Astrocyte (in vitro differentiated cells and primary cell): ENCODE measurements around the gene STRN4. TPM values are rescaled to one million over a fixed set of nuclear protein-coding genes. Genes with fewer than 3 reads are reported as not detected.
A peak's percentile ranks its signal among the peaks of the same experiment; 100 is the strongest.

Experiments used
- DNase-seq: peaks from one replicate; pipeline ENCODE4 v3.0.0-alpha.2; 2010; ENCODE audit warnings: low read depth
- FAIRE-seq: peaks from 2 replicates; lab custom pipeline; 2011; peaks lifted over from hg19 to GRCh38; lab: Jason Lieb, UNC
- H2AFZ ChIP-seq: 2 replicates; pipeline ENCODE4 v1.6.0; 2012; ENCODE audit warnings: low read depth, low read length, inconsistent platforms
- H3K27ac ChIP-seq: 2 replicates; pipeline ENCODE4 v1.5.1; 2011; ENCODE audit warnings: low read depth, low read length, inconsistent platforms
- H3K27me3 ChIP-seq: 2 replicates; pipeline ENCODE4 v1.6.0; 2011; ENCODE audit warnings: low read length, inconsistent platforms; ENCODE audit not compliant: insufficient read depth
- H3K36me3 ChIP-seq: 2 replicates; pipeline ENCODE4 v1.5.1; 2011; ENCODE audit warnings: low read length, inconsistent platforms; ENCODE audit not compliant: insufficient read depth
- H3K4me1 ChIP-seq: 2 replicates; pipeline ENCODE4 v1.5.1; 2011; ENCODE audit warnings: low read length, inconsistent platforms; ENCODE audit not compliant: insufficient read depth
- H3K4me2 ChIP-seq: 2 replicates; pipeline ENCODE4 v1.6.0; 2012; ENCODE audit warnings: low read length, inconsistent platforms
- H3K4me3 ChIP-seq: 2 replicates; pipeline ENCODE4 v1.5.1; 2011; ENCODE audit warnings: low read depth, mild to moderate bottlenecking, low read length, inconsistent platforms; ENCODE audit not compliant: insufficient read depth
- H3K79me2 ChIP-seq: 2 replicates; pipeline ENCODE4 v1.6.0; 2012; ENCODE audit warnings: mild to moderate bottlenecking, low read length, inconsistent platforms; ENCODE audit not compliant: insufficient read depth
- H3K9ac ChIP-seq: 2 replicates; pipeline ENCODE4 v1.6.0; 2012; ENCODE audit warnings: mild to moderate bottlenecking, low read length, inconsistent platforms
- H3K9me3 ChIP-seq: 2 replicates; pipeline ENCODE4 v1.5.1; 2012; ENCODE audit warnings: low read depth, mild to moderate bottlenecking, low read length, inconsistent platforms; ENCODE audit not compliant: insufficient read depth
- H4K20me1 ChIP-seq: 2 replicates; pipeline ENCODE4 v1.6.0; 2012; ENCODE audit warnings: low read length, inconsistent platforms; ENCODE audit not compliant: insufficient read depth
- H3K27ac Mint-ChIP-seq: one replicate; pipeline ENCODE4 v1.8.0; 2021; ENCODE audit warnings: mild to moderate bottlenecking, mixed read lengths; ENCODE audit not compliant: unreplicated experiment
- H3K27me3 Mint-ChIP-seq: one replicate; pipeline ENCODE4 v1.8.0; 2021; ENCODE audit warnings: low read depth, mixed read lengths; ENCODE audit not compliant: unreplicated experiment
- H3K36me3 Mint-ChIP-seq: one replicate; pipeline ENCODE4 v1.8.0; 2021; ENCODE audit warnings: low read depth, mixed read lengths; ENCODE audit not compliant: unreplicated experiment
- H3K4me1 Mint-ChIP-seq: one replicate; pipeline ENCODE4 v1.8.0; 2021; ENCODE audit warnings: low read depth, mixed read lengths; ENCODE audit not compliant: unreplicated experiment
- H3K4me3 Mint-ChIP-seq: one replicate; pipeline ENCODE4 v1.8.0; 2021; ENCODE audit warnings: mild to moderate bottlenecking, moderate library complexity, mixed read lengths; ENCODE audit not compliant: unreplicated experiment
- H3K9me3 Mint-ChIP-seq: one replicate; pipeline ENCODE4 v1.8.0; 2021; ENCODE audit warnings: mild to moderate bottlenecking, mixed read lengths; ENCODE audit not compliant: unreplicated experiment
- CTCF ChIP-seq: IDR thresholded peaks from 2 replicates; pipeline ENCODE4 v1.5.1; 2011; ENCODE audit warnings: low read depth, mild to moderate bottlenecking, inconsistent platforms, low read length, moderate library complexity; ENCODE audit not compliant: insufficient read depth
- EZH2 ChIP-seq: IDR thresholded peaks from 2 replicates; pipeline ENCODE4 v1.6.1; 2012; ENCODE audit warnings: mild to moderate bottlenecking, low read length, inconsistent platforms; ENCODE audit not compliant: insufficient read depth
- total RNA-seq: library from RNA; stranded (reverse); gene quantifications from 2 replicates; pipeline ENCODE4 v1.2.1, GENCODE V29; 2021

The STRN4 gene
- total RNA-seq, 1 donor from 2014 or later, result 80.8 TPM

- Histone ChIP-seq H3K4me1 (no peaks in the 10 kb centered on the region), H3K27ac (no peak overlapping the region), H3K36me3 (no peaks in the 10 kb centered on the region), H2AFZ (no peak overlapping the region), H4K20me1 (no peaks in the 10 kb centered on the region), H3K9ac (no peak overlapping the region), H3K9me3 (no peaks in the 10 kb centered on the region), H3K27me3 (no peaks in the 10 kb centered on the region), H3K79me2 (no peaks in the 10 kb centered on the region), H3K4me2 (no peak overlapping the region), H3K4me3 (no peak overlapping the region)
- H3K27me3 Mint-ChIP-seq, result no peaks in the 10 kb centered on the region
- no peak overlapping the region for H3K4me3 Mint-ChIP-seq
- peaks cover 3% of the 10 kb centered on the region for H3K36me3 Mint-ChIP-seq
- peaks cover 5% of the 10 kb centered on the region for H3K4me1 Mint-ChIP-seq
- FAIRE-seq, result no peak
- TF ChIP-seq EZH2, result no peak
- peak; percentile 62 for TF ChIP-seq CTCF
- DNase-seq, result no peak
- H3K27ac Mint-ChIP-seq, result no peak overlapping the region
- H3K9me3 Mint-ChIP-seq, result no peaks in the 10 kb centered on the region
These were observed 20.5 kb upstream of the STRN4 start for GRCh38 chr19:46766569-46767317.

- H3K27ac ChIP-seq, result no peak overlapping the region
- no peak overlapping the region for H2AFZ ChIP-seq
- H3K36me3 ChIP-seq, result no peaks in the 10 kb centered on the region
- no peaks in the 10 kb centered on the region for H3K4me1 ChIP-seq
- H3K9me3 Mint-ChIP-seq, result no peaks in the 10 kb centered on the region
- FAIRE-seq, result no peak
- no peaks in the 10 kb centered on the region for H3K27me3 Mint-ChIP-seq
- peaks cover 5% of the 10 kb centered on the region for H3K4me1 Mint-ChIP-seq
- H3K79me2 ChIP-seq, result no peaks in the 10 kb centered on the region
- H4K20me1 ChIP-seq, result no peaks in the 10 kb centered on the region
- TF ChIP-seq EZH2 (no peak), CTCF (no peak)
- H3K36me3 Mint-ChIP-seq, result peaks cover 3% of the 10 kb centered on the region
- H3K9me3 ChIP-seq, result no peaks in the 10 kb centered on the region
- no peaks in the 10 kb centered on the region for H3K27me3 ChIP-seq
- H3K4me3 Mint-ChIP-seq, result no peak overlapping the region
- no peak overlapping the region for H3K4me3 ChIP-seq
- DNase-seq, result no peak
- H3K4me2 ChIP-seq, result no peak overlapping the region
- no peak overlapping the region for H3K9ac ChIP-seq
- no peak overlapping the region for H3K27ac Mint-ChIP-seq
These were observed 18.6 kb upstream of the STRN4 start for GRCh38 chr19:46764817-46765291.
